Activated naive CD8-positive, alpha-beta T cell treated with anti-CD3 and anti-CD28 coated beads, Interleukin-2, amount 10 ng/mL, durations not matched to agents 7 days and 5 days (primary cell): ENCODE measurements around the gene UBAP2L. TPM values are rescaled to one million over a fixed set of nuclear protein-coding genes. Genes with fewer than 3 reads are reported as not detected.
A peak's percentile ranks its signal among the peaks of the same experiment; 100 is the strongest.
"Not testable (repeated sequence)": the region's sequence is repeated elsewhere in the genome, so short reads cannot be mapped to it uniquely, and the experiment has no call there.

ENCODE experiments used
- ATAC-seq: fragments of 150-1000 bp; cut with Tn5 transposase; one replicate; pipeline ENCODE4 v1.10.0; 2021; ENCODE audit warnings: low read depth, moderate library complexity
- POLR2A ChIA-PET: fragments of 350-600 bp; sonication (Branson Sonifier 250); formaldehyde crosslinking; loops from one replicate; lab custom pipeline; 2021; ENCODE audit warnings: antibody characterized with exemption; lab: Charles Lee
- DNase-seq: peaks from one replicate; pipeline ENCODE4 v3.0.0; 2021
- H3K27ac Mint-ChIP-seq: one replicate; pipeline ENCODE4 v1.8.0; 2022; ENCODE audit warnings: mild to moderate bottlenecking, mixed read lengths
- H3K27me3 Mint-ChIP-seq: one replicate; pipeline ENCODE4 v1.8.0; 2022; ENCODE audit warnings: mild to moderate bottlenecking, moderate library complexity, mixed read lengths
- H3K36me3 Mint-ChIP-seq: one replicate; pipeline ENCODE4 v1.8.0; 2021; ENCODE audit warnings: mild to moderate bottlenecking, mixed read lengths
- H3K4me1 Mint-ChIP-seq: one replicate; pipeline ENCODE4 v1.8.0; 2021; ENCODE audit warnings: mixed read lengths
- H3K4me3 Mint-ChIP-seq: one replicate; pipeline ENCODE4 v1.8.0; 2022; ENCODE audit warnings: mild to moderate bottlenecking, moderate library complexity, mixed read lengths
- H3K9me3 Mint-ChIP-seq: one replicate; pipeline ENCODE4 v1.8.0; 2021; ENCODE audit warnings: mixed read lengths
- microRNA-seq: library from miRNA; unstranded; fragments of <30 nt; microRNA quantifications from one replicate; pipeline ENCODE4 v1.2.0, GENCODE V29; 2022
- total RNA-seq, 2 experiments: library from RNA; stranded (reverse); gene quantifications; one replicate each; pipeline ENCODE4 v1.2.3, GENCODE V29; 2021

UBAP2L gene
- total RNA-seq, 2 experiments from 2014 or later: 192 to 195 TPM

GRCh38 chr1:154309136-154309535 lies 88.4 kb downstream of the UBAP2L start:
- DNase-seq, H3K27ac Mint-ChIP-seq, H3K9me3 Mint-ChIP-seq, H3K4me3 Mint-ChIP-seq, H3K4me1 Mint-ChIP-seq, ATAC-seq, H3K36me3 Mint-ChIP-seq, H3K27me3 Mint-ChIP-seq, POLR2A ChIA-PET: not testable (repeated sequence)

GRCh38 chr1:154312229-154313065 lies 91.7 kb downstream of the UBAP2L start:
- H3K27ac Mint-ChIP-seq, H3K27me3 Mint-ChIP-seq, H3K4me3 Mint-ChIP-seq, H3K4me1 Mint-ChIP-seq, ATAC-seq, H3K9me3 Mint-ChIP-seq, POLR2A ChIA-PET, H3K36me3 Mint-ChIP-seq, DNase-seq: not testable (repeated sequence)

GRCh38 chr1:154313066-154313356 lies 92.3 kb downstream of the UBAP2L start:
- DNase-seq (no peak), ATAC-seq (no peak)
- Mint-ChIP-seq H3K9me3 (peaks cover 3% of the 10 kb centered on the region), H3K4me3 (no peak overlapping the region), H3K36me3 (peaks cover 3% of the 10 kb centered on the region), H3K27ac (no peak overlapping the region), H3K27me3 (peaks cover 4% of the 10 kb centered on the region), H3K4me1 (no peaks in the 10 kb centered on the region)
- POLR2A ChIA-PET: no interaction called here

- ATAC-seq, H3K4me1 Mint-ChIP-seq, POLR2A ChIA-PET, H3K9me3 Mint-ChIP-seq, DNase-seq, H3K27me3 Mint-ChIP-seq, H3K27ac Mint-ChIP-seq, H3K36me3 Mint-ChIP-seq, H3K4me3 Mint-ChIP-seq: not testable (repeated sequence)
Observed at GRCh38 chr1:154314226-154314625, 93.5 kb downstream of the UBAP2L start.

GRCh38 chr1:154316704-154317103 lies 95.9 kb downstream of the UBAP2L start:
- peaks cover 5% of the 10 kb centered on the region for H3K9me3 Mint-ChIP-seq
- POLR2A ChIA-PET: no interaction called here
- peaks cover 7% of the 10 kb centered on the region for H3K27me3 Mint-ChIP-seq
- H3K36me3 Mint-ChIP-seq: peaks cover 4% of the 10 kb centered on the region
- ATAC-seq (no peak), DNase-seq (no peak)
- H3K27ac Mint-ChIP-seq: no peak overlapping the region
- no peaks in the 10 kb centered on the region for H3K4me1 Mint-ChIP-seq
- no peak overlapping the region for H3K4me3 Mint-ChIP-seq

GRCh38 chr1:154318386-154318785 lies 97.6 kb downstream of the UBAP2L start:
- POLR2A ChIA-PET: no interaction called here
- Mint-ChIP-seq H3K9me3 (peaks cover 5% of the 10 kb centered on the region), H3K36me3 (peaks cover 4% of the 10 kb centered on the region), H3K4me1 (no peaks in the 10 kb centered on the region), H3K27me3 (peaks cover 12% of the 10 kb centered on the region), H3K27ac (no peak overlapping the region), H3K4me3 (no peak overlapping the region)
- ATAC-seq: no peak
- DNase-seq: no peak

Small RNA genes within 50 kb of the gene (microRNA-seq; reads per million reads assigned to microRNA genes)
- 30.2 reads per million, percentile 37 among the genes with 10 or more reads in this experiment for gene MIR190B

Other genes starting within 250 kb of the UBAP2L start
- gene JTB, start 243.3 kb upstream of the UBAP2L start, total RNA-seq: 100 to 1,000 TPM; 118 TPM
- gene RAB13, start 234.6 kb upstream of the UBAP2L start, total RNA-seq: 1 to 10 TPM; 7.5 to 8.0 TPM
- 1,000 to 10,000 TPM; 3,346 to 3,734 TPM for gene RPS27, start 230.2 kb upstream of the UBAP2L start, total RNA-seq
- under 1 TPM; 0.11 to 0.17 TPM for gene NUP210L, start 65.9 kb upstream of the UBAP2L start, total RNA-seq
- 100 to 1,000 TPM; 654 to 664 TPM for gene TPM3, start 28.9 kb upstream of the UBAP2L start, total RNA-seq
- gene CFAP141, start 14.6 kb upstream of the UBAP2L start, total RNA-seq: not detected
- gene HAX1, start 51.7 kb downstream of the UBAP2L start, total RNA-seq: 100 to 1,000 TPM in 1 of 2 experiments, 10 to 100 TPM in 1; 99.7 to 102 TPM
- gene AQP10, start 100.1 kb downstream of the UBAP2L start, total RNA-seq: not detected
- 10 to 100 TPM; 91.2 to 95.4 TPM for gene ATP8B2, start 104.6 kb downstream of the UBAP2L start, total RNA-seq
- gene IL6R, start 184.4 kb downstream of the UBAP2L start, total RNA-seq: 1 to 10 TPM; 4.6 to 6.3 TPM